Measurements from ENCODE around the gene SUPT5H. TPM values are rescaled to one million over a fixed set of nuclear protein-coding genes. Genes with fewer than 3 reads are reported as not detected.

SUPT5H gene
- total RNA-seq, 1 donor from 2014 or later: 106 TPM

DNA sequence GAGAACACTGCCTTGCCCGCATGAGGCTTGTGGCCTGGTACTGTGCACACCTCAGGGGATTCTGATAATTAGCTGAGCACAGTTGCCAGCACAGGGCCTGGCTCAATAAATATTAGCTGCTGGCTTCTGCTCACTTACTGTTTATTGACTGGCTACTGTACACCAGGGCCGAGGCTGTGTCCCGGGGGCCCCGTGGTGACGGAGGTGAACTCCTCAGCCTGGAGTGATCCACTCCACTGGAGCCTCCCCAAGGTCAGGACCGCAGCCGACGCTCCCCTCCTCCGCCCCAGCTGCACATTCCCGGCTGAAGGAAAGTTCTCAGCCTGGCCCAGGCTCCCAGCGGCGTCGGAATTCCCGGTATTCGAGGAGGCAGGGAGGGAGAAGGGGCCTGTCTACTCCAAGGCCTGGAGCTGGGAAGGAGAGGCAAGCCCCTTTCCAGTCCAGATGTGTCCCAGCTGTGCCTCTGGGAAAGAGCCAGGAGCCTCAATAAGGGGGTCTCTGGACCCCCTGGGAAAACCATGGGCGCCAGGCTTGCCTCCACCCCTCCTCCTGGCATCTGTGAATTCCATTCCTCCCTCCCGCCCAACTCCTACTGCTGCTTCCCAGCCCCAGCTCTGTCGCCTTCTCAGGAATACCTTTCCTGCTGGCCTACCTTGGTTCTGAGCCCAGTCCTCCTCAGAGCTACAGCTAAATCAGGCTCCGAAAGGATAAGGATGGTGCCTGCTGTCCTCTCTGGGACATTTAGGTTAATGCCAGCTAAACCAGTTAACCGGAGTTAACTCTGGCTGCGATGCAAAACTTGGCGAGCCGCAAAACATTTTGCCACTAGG lies 16.9 kb upstream of the SUPT5H start:
- TF ChIP-seq, protein P1, sequence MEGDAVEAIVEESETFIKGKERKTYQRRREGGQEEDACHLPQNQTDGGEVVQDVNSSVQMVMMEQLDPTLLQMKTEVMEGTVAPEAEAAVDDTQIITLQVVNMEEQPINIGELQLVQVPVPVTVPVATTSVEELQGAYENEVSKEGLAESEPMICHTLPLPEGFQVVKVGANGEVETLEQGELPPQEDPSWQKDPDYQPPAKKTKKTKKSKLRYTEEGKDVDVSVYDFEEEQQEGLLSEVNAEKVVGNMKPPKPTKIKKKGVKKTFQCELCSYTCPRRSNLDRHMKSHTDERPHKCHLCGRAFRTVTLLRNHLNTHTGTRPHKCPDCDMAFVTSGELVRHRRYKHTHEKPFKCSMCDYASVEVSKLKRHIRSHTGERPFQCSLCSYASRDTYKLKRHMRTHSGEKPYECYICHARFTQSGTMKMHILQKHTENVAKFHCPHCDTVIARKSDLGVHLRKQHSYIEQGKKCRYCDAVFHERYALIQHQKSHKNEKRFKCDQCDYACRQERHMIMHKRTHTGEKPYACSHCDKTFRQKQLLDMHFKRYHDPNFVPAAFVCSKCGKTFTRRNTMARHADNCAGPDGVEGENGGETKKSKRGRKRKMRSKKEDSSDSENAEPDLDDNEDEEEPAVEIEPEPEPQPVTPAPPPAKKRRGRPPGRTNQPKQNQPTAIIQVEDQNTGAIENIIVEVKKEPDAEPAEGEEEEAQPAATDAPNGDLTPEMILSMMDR (IDR thresholded peaks at IDR 0.05): peak; percentile 38
- DNase-seq (ENCODE audit: low spot score): no peak
- Mint-ChIP-seq H3K4me1 (ENCODE audit: low read depth) (peaks cover 56% of the 10 kb centered on the region), H3K36me3 (ENCODE audit: low read depth) (peaks cover 29% of the 10 kb centered on the region), H3K27me3 (ENCODE audit: low read depth) (no peaks in the 10 kb centered on the region), H3K4me3 (ENCODE audit: unreplicated experiment) (peak overlapping the region; percentile 19), H3K27ac (ENCODE audit: unreplicated experiment) (peak overlapping the region; percentile 92), H3K9me3 (ENCODE audit: low read depth) (peaks cover 3% of the 10 kb centered on the region)

DNA sequence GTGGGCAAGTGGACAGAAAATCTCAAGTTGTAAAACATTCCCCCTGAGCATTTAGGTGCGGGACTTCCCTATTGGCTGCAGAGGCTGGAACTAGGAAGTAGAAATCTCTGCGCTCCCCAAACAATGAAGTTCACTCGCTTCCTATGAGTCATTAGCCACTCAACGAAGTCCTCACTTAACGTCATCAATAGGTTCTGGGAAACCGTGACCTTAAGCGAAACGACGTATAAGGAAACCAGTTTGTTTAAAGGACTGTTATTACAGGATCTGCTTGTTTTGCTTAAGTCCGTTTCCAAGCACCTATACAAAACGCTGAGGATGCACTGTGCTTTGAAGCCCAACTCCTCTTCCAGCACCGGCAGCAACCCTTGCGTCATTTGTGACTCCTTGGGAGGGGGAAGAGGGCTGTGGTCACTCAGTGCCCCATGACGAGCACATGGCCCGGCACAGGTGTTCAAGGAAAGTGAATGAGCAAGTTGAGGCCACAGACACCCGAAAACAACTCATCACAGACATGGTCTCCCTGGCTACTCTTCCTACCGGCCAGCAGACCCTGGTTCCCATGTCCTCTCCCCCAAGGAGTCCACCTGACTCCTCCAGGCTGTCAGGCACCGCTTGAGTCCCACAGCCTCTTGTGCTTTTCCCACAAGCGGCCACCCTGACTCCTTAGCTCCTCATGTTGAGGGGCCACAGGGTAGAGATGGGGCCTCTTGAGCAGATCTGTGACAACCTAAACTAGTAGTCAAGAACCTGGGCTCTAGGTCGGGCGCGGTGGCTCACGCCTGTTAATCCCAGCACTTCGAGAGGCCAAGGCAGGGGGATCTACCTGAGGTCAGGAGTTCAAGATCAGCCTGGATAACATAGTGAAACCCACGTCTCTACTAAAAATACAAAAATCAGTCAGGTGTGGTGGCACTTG lies 14.4 kb upstream of the SUPT5H start:
- peaks cover 62% of the 10 kb centered on the region for H3K4me1 Mint-ChIP-seq (ENCODE audit: low read depth)
- no peaks in the 10 kb centered on the region for H3K27me3 Mint-ChIP-seq (ENCODE audit: low read depth)

DNA sequence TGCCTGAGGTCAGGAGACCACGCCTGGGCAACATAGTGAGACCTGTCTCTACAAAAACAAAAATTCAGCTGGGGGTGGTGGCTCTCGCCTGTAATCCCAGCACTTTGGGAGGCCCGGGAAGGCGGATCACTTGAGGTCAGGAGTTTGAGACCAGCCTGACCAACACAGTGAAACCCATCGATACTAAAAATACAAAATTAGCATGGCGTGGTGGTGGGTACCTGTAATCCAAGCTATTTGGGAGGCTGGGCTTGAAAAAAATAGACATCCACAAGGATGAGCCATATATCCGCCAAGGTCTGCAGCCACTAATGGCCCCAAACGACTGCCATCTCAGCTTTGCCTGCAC lies 12.7 kb upstream of the SUPT5H start:
- H3K4me3 Mint-ChIP-seq (ENCODE audit: unreplicated experiment): no peak overlapping the region

More for the DNA sequence above, 14.4 kb upstream of the SUPT5H start:
- Mint-ChIP-seq H3K4me3 (ENCODE audit: unreplicated experiment) (no peak overlapping the region), H3K36me3 (ENCODE audit: low read depth) (peaks cover 18% of the 10 kb centered on the region), H3K27ac (ENCODE audit: unreplicated experiment) (peak overlapping the region; percentile 90), H3K9me3 (ENCODE audit: low read depth) (peaks cover 3% of the 10 kb centered on the region)
- TF ChIP-seq, protein P1 (IDR thresholded peaks at IDR 0.05): no peak
- no peak for DNase-seq (ENCODE audit: low spot score)

GRCh38 chr19:39433480-39434079 lies 11.8 kb upstream of the SUPT5H start:
- Mint-ChIP-seq H3K27ac (ENCODE audit: unreplicated experiment) (peak overlapping the region; percentile 49), H3K4me1 (ENCODE audit: low read depth) (peaks cover 50% of the 10 kb centered on the region), H3K27me3 (ENCODE audit: low read depth) (no peaks in the 10 kb centered on the region), H3K9me3 (ENCODE audit: low read depth) (no peaks in the 10 kb centered on the region), H3K36me3 (ENCODE audit: low read depth) (peaks cover 15% of the 10 kb centered on the region), H3K4me3 (ENCODE audit: unreplicated experiment) (peak overlapping the region; percentile 35)
- TF ChIP-seq, protein P1 (IDR thresholded peaks at IDR 0.05): no peak
- no peak for DNase-seq (ENCODE audit: low spot score)

More for the DNA sequence above, 12.7 kb upstream of the SUPT5H start:
- Mint-ChIP-seq H3K9me3 (ENCODE audit: low read depth) (peaks cover 3% of the 10 kb centered on the region), H3K27me3 (ENCODE audit: low read depth) (no peaks in the 10 kb centered on the region), H3K36me3 (ENCODE audit: low read depth) (peaks cover 15% of the 10 kb centered on the region), H3K27ac (ENCODE audit: unreplicated experiment) (peak overlapping the region; percentile 69), H3K4me1 (ENCODE audit: low read depth) (peaks cover 60% of the 10 kb centered on the region)
- TF ChIP-seq, protein P1 (IDR thresholded peaks at IDR 0.05): no peak
- DNase-seq (ENCODE audit: low spot score): no peak

Data from chondrocyte (in vitro differentiated cells).